Hepatocyte (in vitro differentiated cells): ENCODE measurements around the gene QARS1.

Experiments used
- EZH2phosphoT487 ChIP-seq: fragments of 200-600 bp; sonication (generic); IDR thresholded peaks from one replicate; pipeline ENCODE4 v1.6.1; 2018; ENCODE audit warnings: antibody characterized with exemption, mild to moderate bottlenecking, low read depth, moderate library complexity; ENCODE audit not compliant: unreplicated experiment, severe bottlenecking
- TF ChIP-seq, protein P1 (sequence below): fragments of 200-600 bp; sonication (generic); IDR thresholded peaks from 2 replicates; pipeline ENCODE4 v1.5.1; 2016; ENCODE audit warnings: antibody characterized with exemption, mild to moderate bottlenecking; ENCODE audit not compliant: poor library complexity

GRCh38 chr3:49053543-49053942 is 51.0 kb downstream of the QARS1 start:
- no peak for TF ChIP-seq EZH2phosphoT487
- TF ChIP-seq, protein P1, sequence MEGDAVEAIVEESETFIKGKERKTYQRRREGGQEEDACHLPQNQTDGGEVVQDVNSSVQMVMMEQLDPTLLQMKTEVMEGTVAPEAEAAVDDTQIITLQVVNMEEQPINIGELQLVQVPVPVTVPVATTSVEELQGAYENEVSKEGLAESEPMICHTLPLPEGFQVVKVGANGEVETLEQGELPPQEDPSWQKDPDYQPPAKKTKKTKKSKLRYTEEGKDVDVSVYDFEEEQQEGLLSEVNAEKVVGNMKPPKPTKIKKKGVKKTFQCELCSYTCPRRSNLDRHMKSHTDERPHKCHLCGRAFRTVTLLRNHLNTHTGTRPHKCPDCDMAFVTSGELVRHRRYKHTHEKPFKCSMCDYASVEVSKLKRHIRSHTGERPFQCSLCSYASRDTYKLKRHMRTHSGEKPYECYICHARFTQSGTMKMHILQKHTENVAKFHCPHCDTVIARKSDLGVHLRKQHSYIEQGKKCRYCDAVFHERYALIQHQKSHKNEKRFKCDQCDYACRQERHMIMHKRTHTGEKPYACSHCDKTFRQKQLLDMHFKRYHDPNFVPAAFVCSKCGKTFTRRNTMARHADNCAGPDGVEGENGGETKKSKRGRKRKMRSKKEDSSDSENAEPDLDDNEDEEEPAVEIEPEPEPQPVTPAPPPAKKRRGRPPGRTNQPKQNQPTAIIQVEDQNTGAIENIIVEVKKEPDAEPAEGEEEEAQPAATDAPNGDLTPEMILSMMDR = no peak
